Measurements from ENCODE around the gene CARS1.

Gene CARS1

GRCh38 chr11:2994336-2994730 lies 62.9 kb downstream of the CARS1 start:
- no peak for DNase-seq (ENCODE audit: low read depth in 4 of 4, low spot score in 1 of 4)

- DNase-seq (ENCODE audit: low read depth in 4 of 4, low spot score in 1 of 4) = no peak
Measured at GRCh38 chr11:2992997-2993325, 64.3 kb downstream of the CARS1 start.

GRCh38 chr11:2992234-2992996 lies 64.8 kb downstream of the CARS1 start, which contains the start of gene NAP1L4:
TSS of gene NAP1L4 (minus strand) at chr11:2992329. CDS start at chr11:2979220, 13,109 bp downstream.
- peak; percentile 84 to 94 (median 89) for DNase-seq (ENCODE audit: low read depth in 4 of 4, low spot score in 1 of 4)

- no peak for DNase-seq (ENCODE audit: low read depth in 4 of 4, low spot score in 1 of 4)
Measured at GRCh38 chr11:2991452-2992233, 65.6 kb downstream of the CARS1 start.

- DNase-seq (ENCODE audit: low read depth in 4 of 4, low spot score in 1 of 4) = peak in 1 of 4 experiments; percentile 30
Measured at GRCh38 chr11:2990617-2991451, 66.4 kb downstream of the CARS1 start.

- no peak for DNase-seq (ENCODE audit: low read depth in 4 of 4, low spot score in 1 of 4)
Measured at GRCh38 chr11:2989551-2989950, 67.7 kb downstream of the CARS1 start.

GRCh38 chr11:2989006-2989405 lies 68.2 kb downstream of the CARS1 start:
- no peak for DNase-seq (ENCODE audit: low read depth in 4 of 4, low spot score in 1 of 4)

GRCh38 chr11:2987881-2988861 lies 69.1 kb downstream of the CARS1 start:
- DNase-seq (ENCODE audit: low read depth in 4 of 4, low spot score in 1 of 4) = peak in 1 of 4 experiments; percentile 19

- DNase-seq (ENCODE audit: low read depth in 4 of 4, low spot score in 1 of 4) = no peak
Measured at GRCh38 chr11:2983908-2984307, 73.3 kb downstream of the CARS1 start.

GRCh38 chr11:2982214-2982613 lies 75.0 kb downstream of the CARS1 start:
- no peak for DNase-seq (ENCODE audit: low read depth in 4 of 4, low spot score in 1 of 4)

- DNase-seq (ENCODE audit: low read depth in 4 of 4, low spot score in 1 of 4) = no peak
Measured at GRCh38 chr11:2981130-2981529, 76.1 kb downstream of the CARS1 start.

- DNase-seq (ENCODE audit: low read depth in 4 of 4, low spot score in 1 of 4) = no peak
Measured at GRCh38 chr11:2980168-2980840, 76.9 kb downstream of the CARS1 start.

- no peak for DNase-seq (ENCODE audit: low read depth in 4 of 4, low spot score in 1 of 4)
Measured at GRCh38 chr11:2977113-2977512, 80.1 kb downstream of the CARS1 start.

GRCh38 chr11:2976294-2977063 lies 80.7 kb downstream of the CARS1 start:
- no peak for DNase-seq (ENCODE audit: low read depth in 4 of 4, low spot score in 1 of 4)

GRCh38 chr11:2975594-2975993 lies 81.6 kb downstream of the CARS1 start:
- DNase-seq (ENCODE audit: low read depth in 4 of 4, low spot score in 1 of 4) = peak in 2 of 4 experiments; percentile 7 to 18

- no peak for DNase-seq (ENCODE audit: low read depth in 4 of 4, low spot score in 1 of 4)
Measured at GRCh38 chr11:2974272-2974671, 83.0 kb downstream of the CARS1 start.

- DNase-seq (ENCODE audit: low read depth in 4 of 4, low spot score in 1 of 4) = no peak
Measured at GRCh38 chr11:2968341-2968900, 88.8 kb downstream of the CARS1 start.

GRCh38 chr11:2964782-2965181 lies 92.4 kb downstream of the CARS1 start:
- DNase-seq (ENCODE audit: low read depth in 4 of 4, low spot score in 1 of 4) = no peak

- no peak for DNase-seq (ENCODE audit: low read depth in 4 of 4, low spot score in 1 of 4)
Measured at GRCh38 chr11:2963761-2964160, 93.5 kb downstream of the CARS1 start.
